Measurements from ENCODE around the gene ADARB2. TPM values are rescaled to one million over a fixed set of nuclear protein-coding genes. Genes with fewer than 3 reads are reported as not detected.

Gene ADARB2
- total and polyA plus RNA-seq, 8 donors: 0.41 to 0.92 (median 0.76) TPM

DNA sequence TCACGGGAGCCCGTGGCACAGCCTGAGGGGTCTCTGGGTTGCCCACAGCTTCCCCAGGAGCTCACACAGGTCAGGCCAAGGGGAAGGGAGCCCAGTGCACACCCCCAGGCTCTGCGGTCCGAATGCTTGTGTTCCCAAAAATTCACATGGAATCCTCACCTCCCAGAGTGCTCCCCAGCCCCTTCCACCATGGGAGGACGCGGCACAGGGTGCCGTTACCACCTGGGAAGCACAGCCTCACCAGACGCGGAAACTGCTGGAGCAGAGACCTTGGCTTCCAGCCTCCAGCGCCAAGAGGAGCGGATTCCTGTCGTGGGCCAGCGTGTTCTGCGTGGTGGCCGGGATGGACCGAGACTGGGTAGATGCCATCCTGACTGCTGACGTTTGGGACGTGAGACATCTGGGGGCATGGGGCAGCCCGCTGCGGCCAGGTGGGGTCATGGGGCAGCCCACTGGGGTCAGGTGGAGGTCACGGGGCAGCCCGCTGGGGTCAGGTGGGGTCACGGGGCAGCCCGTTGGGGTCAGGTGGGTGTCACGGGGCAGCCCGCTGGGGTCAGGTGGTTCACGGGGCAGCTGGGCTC, 531.8 kb downstream of the ADARB2 start:
- Histone ChIP-seq H3K4me1 (no peaks in the 10 kb centered on the region), H3K27me3 (peaks cover 0 to 2% of the 10 kb centered on the region in 2 donors), H3K27ac (no peak overlapping the region), H3K36me3 (no peaks in the 10 kb centered on the region), H3K4me3 (no peak overlapping the region), H3K9me3 (no peaks in the 10 kb centered on the region)
- intact Hi-C loops (cut with DNase I): no loop called here
- DNase-seq (no peak), ATAC-seq (no peak)
- TF ChIP-seq CTCF (IDR thresholded peaks at IDR 0.05): no peak

DNA sequence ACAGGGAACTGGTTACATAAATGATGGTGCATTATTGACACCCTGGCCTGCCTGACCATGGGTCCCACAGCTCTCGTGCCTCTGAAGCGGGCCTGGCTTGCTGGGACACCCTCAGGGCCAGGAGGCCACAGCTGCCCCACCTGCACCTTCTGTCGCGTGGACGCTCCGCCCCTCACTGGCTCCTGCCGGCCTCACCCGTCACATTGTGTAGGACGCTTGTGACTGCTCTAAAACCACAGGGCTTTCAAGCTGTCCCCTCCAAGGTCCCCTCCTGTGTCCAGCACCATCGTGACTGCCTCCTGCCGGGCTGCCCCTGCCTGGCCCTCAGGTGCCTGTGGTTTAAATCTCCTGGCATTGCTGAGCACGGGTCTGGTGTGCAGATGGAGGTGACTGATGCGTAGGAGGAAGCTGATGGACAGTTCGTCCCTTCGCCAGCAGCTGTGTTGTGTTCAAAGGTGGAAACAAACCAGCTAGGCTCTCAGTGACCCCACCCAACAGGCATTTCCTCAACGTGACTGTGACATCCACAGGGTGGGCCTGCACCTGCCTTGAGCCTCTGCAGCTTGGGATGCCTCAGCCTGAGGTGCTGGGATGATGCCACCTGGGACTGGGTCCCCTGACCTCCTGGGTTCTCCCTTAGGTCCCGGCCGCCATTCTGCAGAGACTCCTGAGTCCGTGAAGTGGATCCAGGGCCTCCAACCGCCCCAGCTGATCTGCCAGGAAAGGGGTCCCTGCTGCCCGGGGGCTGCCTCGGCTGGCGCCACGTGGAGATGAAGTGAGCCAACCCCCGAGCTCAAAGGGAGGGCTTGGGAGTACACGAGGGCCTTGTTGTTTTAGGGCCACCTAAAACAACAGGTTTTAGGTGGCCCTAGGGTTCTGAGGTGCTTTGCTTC, 532.6 kb downstream of the ADARB2 start:
- ATAC-seq (no peak), DNase-seq (peak in 1 of 4 donors; percentile 70)
- Histone ChIP-seq H3K27me3 (peaks cover 0 to 6% of the 10 kb centered on the region in 2 donors), H3K9me3 (no peaks in the 10 kb centered on the region), H3K4me3 (no peak overlapping the region), H3K36me3 (no peaks in the 10 kb centered on the region), H3K27ac (no peak overlapping the region), H3K4me1 (no peaks in the 10 kb centered on the region)
- intact Hi-C loops (cut with DNase I): no loop called here
- TF ChIP-seq CTCF (IDR thresholded peaks at IDR 0.05): no peak

DNA sequence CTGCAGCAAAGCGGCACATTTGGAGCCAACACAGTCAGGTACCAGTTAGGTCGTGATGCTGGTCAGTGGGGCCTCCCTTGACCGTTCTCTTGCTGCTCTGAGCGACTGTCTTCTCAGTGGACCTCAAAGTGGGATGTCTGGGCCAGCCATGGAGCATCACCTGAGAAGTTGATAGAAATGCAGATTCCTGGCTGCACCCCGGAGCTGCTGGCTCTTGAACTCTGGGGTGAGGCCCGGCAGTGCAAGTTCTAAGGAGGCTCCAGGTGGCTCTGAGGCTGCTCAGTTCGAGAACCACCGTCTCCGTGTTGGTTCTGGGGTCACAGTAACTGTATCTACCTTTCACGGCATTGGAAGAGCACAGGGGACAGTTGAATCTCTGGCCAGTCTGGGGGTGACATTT, 533.6 kb downstream of the ADARB2 start:
- Histone ChIP-seq H3K27me3 (peaks cover 0 to 15% of the 10 kb centered on the region in 2 donors), H3K4me1 (no peaks in the 10 kb centered on the region), H3K27ac (no peak overlapping the region), H3K9me3 (no peaks in the 10 kb centered on the region), H3K36me3 (no peaks in the 10 kb centered on the region), H3K4me3 (no peak overlapping the region)
- intact Hi-C loops (cut with DNase I): no loop called here
- DNase-seq: no peak
- no peak for ATAC-seq
- TF ChIP-seq CTCF (IDR thresholded peaks at IDR 0.05): no peak

GRCh38 chr10:1203216-1203615, 534.1 kb downstream of the ADARB2 start:
- intact Hi-C loops (cut with DNase I): no loop called here

More at GRCh38 chr10:1203216-1203615, 534.1 kb downstream of the ADARB2 start:
- H3K4me1 ChIP-seq: no peaks in the 10 kb centered on the region
- no peaks in the 10 kb centered on the region for H3K9me3 ChIP-seq
- H3K27ac ChIP-seq: no peak overlapping the region
- DNase-seq (peak in 1 of 4 donors; percentile 67), ATAC-seq (no peak)
- no peaks in the 10 kb centered on the region for H3K36me3 ChIP-seq
- H3K4me3 ChIP-seq: no peak overlapping the region
- H3K27me3 ChIP-seq: peaks cover 0 to 20% of the 10 kb centered on the region in 2 donors
- TF ChIP-seq CTCF (IDR thresholded peaks at IDR 0.05): no peak
